ENCODE results near the gene SHISA9. TPM values are rescaled to one million over a fixed set of nuclear protein-coding genes. Genes with fewer than 3 reads are reported as not detected.

Gene SHISA9
- total and polyA plus RNA-seq, 12 donors: 0.04 to 0.96 (median 0.13) TPM; not detected in 3

- Histone ChIP-seq H3K9me3 (peaks cover 0 to 4% (median 0%) of the 10 kb centered on the region in 11 donors), H3K4me1 (no peaks in the 10 kb centered on the region), H3K4me3 (no peak overlapping the region), H3K36me3 (no peaks in the 10 kb centered on the region), H3K27me3 (peaks cover 0 to 21% (median 3%) of the 10 kb centered on the region in 7 donors), H3K27ac (no peak overlapping the region)
- no peak for ATAC-seq
- peak in 1 of 2 donors; percentile 11 for DNase-seq
- intact Hi-C loops (cut with DNase I): no loop called here
- TF ChIP-seq CTCF (IDR thresholded peaks at IDR 0.05): no peak
- WGBS, 2 donors: 3 to 8% methylated on average over 2 of the region's 2 CpGs
Measured at GRCh38 chr16:12971241-12971640, 69.8 kb downstream of the SHISA9 start.

GRCh38 chr16:12972246-12972645 is 70.8 kb downstream of the SHISA9 start:
- WGBS, 2 donors: 91 to 94% methylated on average over 3 of the region's 3 CpGs
- peaks cover 0 to 21% (median 3%) of the 10 kb centered on the region in 7 donors for H3K27me3 ChIP-seq
- H3K4me3 ChIP-seq: no peak overlapping the region
- DNase-seq (no peak), ATAC-seq (no peak)
- no peak overlapping the region for H3K27ac ChIP-seq
- no peaks in the 10 kb centered on the region for H3K36me3 ChIP-seq
- no peak for TF ChIP-seq CTCF (IDR thresholded peaks at IDR 0.05)
- peaks cover 0 to 4% (median 0%) of the 10 kb centered on the region in 11 donors for H3K9me3 ChIP-seq
- intact Hi-C loops (cut with DNase I): no loop called here
- H3K4me1 ChIP-seq: no peaks in the 10 kb centered on the region

- TF ChIP-seq CTCF (IDR thresholded peaks at IDR 0.05): no peak
- 88 to 92% methylated on average over 3 of the region's 3 CpGs for WGBS, 2 donors
- no peak overlapping the region for H3K4me3 ChIP-seq
- H3K4me1 ChIP-seq: no peaks in the 10 kb centered on the region
- peaks cover 0 to 21% (median 3%) of the 10 kb centered on the region in 7 donors for H3K27me3 ChIP-seq
- no peak overlapping the region for H3K27ac ChIP-seq
- ATAC-seq: no peak
- H3K9me3 ChIP-seq: peaks cover 0 to 12% (median 3%) of the 10 kb centered on the region in 11 donors
- DNase-seq: no peak
- intact Hi-C loops (cut with DNase I): no loop called here
- H3K36me3 ChIP-seq: no peaks in the 10 kb centered on the region
Measured at GRCh38 chr16:12975766-12976165, 74.4 kb downstream of the SHISA9 start.

GRCh38 chr16:12976496-12976895 is 75.1 kb downstream of the SHISA9 start:
- ATAC-seq (no peak), DNase-seq (no peak)
- no peaks in the 10 kb centered on the region for H3K4me1 ChIP-seq
- WGBS, 2 donors: 59 to 66% methylated on average over 2 of the region's 2 CpGs
- no peak for TF ChIP-seq CTCF (IDR thresholded peaks at IDR 0.05)
- no peaks in the 10 kb centered on the region for H3K36me3 ChIP-seq
- no peak overlapping the region for H3K27ac ChIP-seq
- H3K4me3 ChIP-seq: no peak overlapping the region
- intact Hi-C loops (cut with DNase I): no loop called here
- H3K9me3 ChIP-seq: peaks cover 0 to 20% (median 6%) of the 10 kb centered on the region in 11 donors
- H3K27me3 ChIP-seq: peaks cover 0 to 21% (median 3%) of the 10 kb centered on the region in 7 donors

Measured in heart right ventricle (tissue), 16 donors.